Measurements from ENCODE around the gene TTC9C. TPM values are rescaled to one million over a fixed set of nuclear protein-coding genes. Genes with fewer than 3 reads are reported as not detected.

TTC9C gene
- total and polyA plus RNA-seq, 2 of the 13 experiments (the other 11 are each of a cell fraction or from before 2014, with no cell fraction given): 28.0 to 36.4 TPM

GRCh38 chr11:62787005-62787759, 58.9 kb downstream of the TTC9C start, which contains the start of gene TMEM179B (continued):
- TF ChIP-seq ZNF660 (CRISPR knock-in tag; IDR thresholded peaks at IDR 0.05; ENCODE audit: borderline replicate concordance, low read depth) (no peak), MED8 (CRISPR knock-in tag; IDR thresholded peaks at IDR 0.05; ENCODE audit: insufficient replicate concordance) (peak; percentile 19), BRF2 (CRISPR knock-in tag; IDR thresholded peaks at IDR 0.05) (peak; percentile 98), SNAPC5 (CRISPR knock-in tag; IDR thresholded peaks at IDR 0.05; ENCODE audit: borderline replicate concordance) (peak; percentile 95), ZNF724P (CRISPR knock-in tag; IDR thresholded peaks at IDR 0.05; ENCODE audit: borderline replicate concordance) (peak; percentile 82; the same call in 1 of the 2 replicates), NR3C1 (CRISPR knock-in tag; IDR thresholded peaks at IDR 0.05) (no peak), POGK (CRISPR knock-in tag; conservative IDR thresholded peaks at IDR 0.05) (peak; percentile 92; the same call in 1 of the 2 replicates), SNAI1 (CRISPR knock-in tag; IDR thresholded peaks at IDR 0.05; ENCODE audit: borderline replicate concordance) (0 out of 2 replicates have a peak, but pooled peaks have one; percentile 18), ZNF558 (CRISPR knock-in tag; IDR thresholded peaks at IDR 0.05; ENCODE audit: borderline replicate concordance) (no peak)
- TF ChIP-seq, protein P1, sequence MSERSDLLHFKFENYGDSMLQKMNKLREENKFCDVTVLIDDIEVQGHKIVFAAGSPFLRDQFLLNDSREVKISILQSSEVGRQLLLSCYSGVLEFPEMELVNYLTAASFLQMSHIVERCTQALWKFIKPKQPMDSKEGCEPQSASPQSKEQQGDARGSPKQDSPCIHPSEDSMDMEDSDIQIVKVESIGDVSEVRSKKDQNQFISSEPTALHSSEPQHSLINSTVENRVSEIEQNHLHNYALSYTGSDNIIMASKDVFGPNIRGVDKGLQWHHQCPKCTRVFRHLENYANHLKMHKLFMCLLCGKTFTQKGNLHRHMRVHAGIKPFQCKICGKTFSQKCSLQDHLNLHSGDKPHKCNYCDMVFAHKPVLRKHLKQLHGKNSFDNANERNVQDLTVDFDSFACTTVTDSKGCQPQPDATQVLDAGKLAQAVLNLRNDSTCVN (CRISPR knock-in tag; IDR thresholded peaks at IDR 0.05; ENCODE audit: borderline replicate concordance): no peak; the same call in 1 of the 2 replicates
- TF ChIP-seq, protein P2, sequence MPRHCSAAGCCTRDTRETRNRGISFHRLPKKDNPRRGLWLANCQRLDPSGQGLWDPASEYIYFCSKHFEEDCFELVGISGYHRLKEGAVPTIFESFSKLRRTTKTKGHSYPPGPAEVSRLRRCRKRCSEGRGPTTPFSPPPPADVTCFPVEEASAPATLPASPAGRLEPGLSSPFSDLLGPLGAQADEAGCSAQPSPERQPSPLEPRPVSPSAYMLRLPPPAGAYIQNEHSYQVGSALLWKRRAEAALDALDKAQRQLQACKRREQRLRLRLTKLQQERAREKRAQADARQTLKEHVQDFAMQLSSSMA (CRISPR knock-in tag; IDR thresholded peaks at IDR 0.05): peak; percentile 47; the same call in 1 of the 2 replicates
- TF ChIP-seq, protein P3, sequence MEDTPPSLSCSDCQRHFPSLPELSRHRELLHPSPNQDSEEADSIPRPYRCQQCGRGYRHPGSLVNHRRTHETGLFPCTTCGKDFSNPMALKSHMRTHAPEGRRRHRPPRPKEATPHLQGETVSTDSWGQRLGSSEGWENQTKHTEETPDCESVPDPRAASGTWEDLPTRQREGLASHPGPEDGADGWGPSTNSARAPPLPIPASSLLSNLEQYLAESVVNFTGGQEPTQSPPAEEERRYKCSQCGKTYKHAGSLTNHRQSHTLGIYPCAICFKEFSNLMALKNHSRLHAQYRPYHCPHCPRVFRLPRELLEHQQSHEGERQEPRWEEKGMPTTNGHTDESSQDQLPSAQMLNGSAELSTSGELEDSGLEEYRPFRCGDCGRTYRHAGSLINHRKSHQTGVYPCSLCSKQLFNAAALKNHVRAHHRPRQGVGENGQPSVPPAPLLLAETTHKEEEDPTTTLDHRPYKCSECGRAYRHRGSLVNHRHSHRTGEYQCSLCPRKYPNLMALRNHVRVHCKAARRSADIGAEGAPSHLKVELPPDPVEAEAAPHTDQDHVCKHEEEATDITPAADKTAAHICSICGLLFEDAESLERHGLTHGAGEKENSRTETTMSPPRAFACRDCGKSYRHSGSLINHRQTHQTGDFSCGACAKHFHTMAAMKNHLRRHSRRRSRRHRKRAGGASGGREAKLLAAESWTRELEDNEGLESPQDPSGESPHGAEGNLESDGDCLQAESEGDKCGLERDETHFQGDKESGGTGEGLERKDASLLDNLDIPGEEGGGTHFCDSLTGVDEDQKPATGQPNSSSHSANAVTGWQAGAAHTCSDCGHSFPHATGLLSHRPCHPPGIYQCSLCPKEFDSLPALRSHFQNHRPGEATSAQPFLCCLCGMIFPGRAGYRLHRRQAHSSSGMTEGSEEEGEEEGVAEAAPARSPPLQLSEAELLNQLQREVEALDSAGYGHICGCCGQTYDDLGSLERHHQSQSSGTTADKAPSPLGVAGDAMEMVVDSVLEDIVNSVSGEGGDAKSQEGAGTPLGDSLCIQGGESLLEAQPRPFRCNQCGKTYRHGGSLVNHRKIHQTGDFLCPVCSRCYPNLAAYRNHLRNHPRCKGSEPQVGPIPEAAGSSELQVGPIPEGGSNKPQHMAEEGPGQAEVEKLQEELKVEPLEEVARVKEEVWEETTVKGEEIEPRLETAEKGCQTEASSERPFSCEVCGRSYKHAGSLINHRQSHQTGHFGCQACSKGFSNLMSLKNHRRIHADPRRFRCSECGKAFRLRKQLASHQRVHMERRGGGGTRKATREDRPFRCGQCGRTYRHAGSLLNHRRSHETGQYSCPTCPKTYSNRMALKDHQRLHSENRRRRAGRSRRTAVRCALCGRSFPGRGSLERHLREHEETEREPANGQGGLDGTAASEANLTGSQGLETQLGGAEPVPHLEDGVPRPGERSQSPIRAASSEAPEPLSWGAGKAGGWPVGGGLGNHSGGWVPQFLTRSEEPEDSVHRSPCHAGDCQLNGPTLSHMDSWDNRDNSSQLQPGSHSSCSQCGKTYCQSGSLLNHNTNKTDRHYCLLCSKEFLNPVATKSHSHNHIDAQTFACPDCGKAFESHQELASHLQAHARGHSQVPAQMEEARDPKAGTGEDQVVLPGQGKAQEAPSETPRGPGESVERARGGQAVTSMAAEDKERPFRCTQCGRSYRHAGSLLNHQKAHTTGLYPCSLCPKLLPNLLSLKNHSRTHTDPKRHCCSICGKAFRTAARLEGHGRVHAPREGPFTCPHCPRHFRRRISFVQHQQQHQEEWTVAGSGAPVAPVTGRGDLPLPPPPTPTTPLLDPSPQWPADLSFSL (CRISPR knock-in tag; IDR thresholded peaks at IDR 0.05): peak; percentile 58; the same call in 1 of the 2 replicates
- TF ChIP-seq, protein P4, sequence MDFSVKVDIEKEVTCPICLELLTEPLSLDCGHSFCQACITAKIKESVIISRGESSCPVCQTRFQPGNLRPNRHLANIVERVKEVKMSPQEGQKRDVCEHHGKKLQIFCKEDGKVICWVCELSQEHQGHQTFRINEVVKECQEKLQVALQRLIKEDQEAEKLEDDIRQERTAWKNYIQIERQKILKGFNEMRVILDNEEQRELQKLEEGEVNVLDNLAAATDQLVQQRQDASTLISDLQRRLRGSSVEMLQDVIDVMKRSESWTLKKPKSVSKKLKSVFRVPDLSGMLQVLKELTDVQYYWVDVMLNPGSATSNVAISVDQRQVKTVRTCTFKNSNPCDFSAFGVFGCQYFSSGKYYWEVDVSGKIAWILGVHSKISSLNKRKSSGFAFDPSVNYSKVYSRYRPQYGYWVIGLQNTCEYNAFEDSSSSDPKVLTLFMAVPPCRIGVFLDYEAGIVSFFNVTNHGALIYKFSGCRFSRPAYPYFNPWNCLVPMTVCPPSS (IDR thresholded peaks at IDR 0.05): no peak
